Stimulated activated CD8-positive, alpha-beta memory T cell treated with anti-CD3 and anti-CD28 coated beads, Interleukin-2, amount 100 ng/mL, for 1 hour (primary cell): ENCODE measurements around the gene ZNF699.
A peak's percentile ranks its signal among the peaks of the same experiment; 100 is the strongest.
"Not testable (repeated sequence)": the region's sequence is repeated elsewhere in the genome, so short reads cannot be mapped to it uniquely, and the experiment has no call there.

ENCODE experiments used
- DNase-seq, 2 donors: peaks; one replicate each; pipeline ENCODE4 v3.0.0-alpha.2; 2020; ENCODE audit warnings: low read depth in 2 of 2

Gene ZNF699

GRCh38 chr19:9309139-9309973, at the start of gene ZNF699:
ZNF699 (minus strand) TSS chr19:9309838; CDS start chr19:9305119, 4,719 bp downstream.
- peak; percentile 98 to 99 for DNase-seq

GRCh38 chr19:9354651-9355050, 45.0 kb upstream of the ZNF699 start:
- DNase-seq = no peak

- DNase-seq = no peak
These were observed 43.4 kb upstream of the ZNF699 start for GRCh38 chr19:9353011-9353410.

GRCh38 chr19:9352505-9352904, 42.9 kb upstream of the ZNF699 start:
- DNase-seq = no peak

- DNase-seq = no peak
These were observed 39.0 kb upstream of the ZNF699 start for GRCh38 chr19:9348671-9349070.

GRCh38 chr19:9348253-9348652, 38.6 kb upstream of the ZNF699 start:
- no peak for DNase-seq

GRCh38 chr19:9345005-9345404, 35.4 kb upstream of the ZNF699 start:
- no peak for DNase-seq

GRCh38 chr19:9342610-9343304, 33.1 kb upstream of the ZNF699 start:
- no peak for DNase-seq

- DNase-seq = no peak
These were observed 20.4 kb upstream of the ZNF699 start for GRCh38 chr19:9329999-9330398.

GRCh38 chr19:9324584-9324962, 14.9 kb upstream of the ZNF699 start:
- no peak for DNase-seq

- peak; percentile 91 to 96 for DNase-seq
These were observed 14.4 kb upstream of the ZNF699 start, which contains the start of gene ZNF559 for GRCh38 chr19:9323919-9324583. ZNF559 (plus strand) TSS chr19:9324179; CDS start chr19:9338550, 14,371 bp downstream.

- DNase-seq = no peak
These were observed 13.9 kb upstream of the ZNF699 start for GRCh38 chr19:9323557-9323918.

GRCh38 chr19:9322201-9322600, 12.6 kb upstream of the ZNF699 start:
- not testable (repeated sequence) for DNase-seq

- DNase-seq = not testable (repeated sequence)
These were observed 12.1 kb upstream of the ZNF699 start for GRCh38 chr19:9321756-9322155.

GRCh38 chr19:9321338-9321737, 11.7 kb upstream of the ZNF699 start:
- no peak for DNase-seq

GRCh38 chr19:9313756-9314155, 4.1 kb upstream of the ZNF699 start:
- no peak for DNase-seq

- no peak for DNase-seq
These were observed 372 bp upstream of the ZNF699 start for GRCh38 chr19:9309974-9310446.

GRCh38 chr19:9308091-9308770, 1.4 kb downstream of the ZNF699 start:
- no peak for DNase-seq

- DNase-seq = no peak
These were observed 3.2 kb downstream of the ZNF699 start for GRCh38 chr19:9306443-9306842.

GRCh38 chr19:9296336-9296735, 13.3 kb downstream of the ZNF699 start:
- no peak for DNase-seq

- no peak for DNase-seq
These were observed 14.2 kb downstream of the ZNF699 start for GRCh38 chr19:9295411-9295849.
